ENCODE data around the gene UGT1A10.

UGT1A10 gene

GRCh38 chr2:233811087-233811486, 174.8 kb downstream of the UGT1A10 start:
- DNase-seq: no peak

- no peak for DNase-seq
Measured at GRCh38 chr2:233811732-233812131, 175.5 kb downstream of the UGT1A10 start.

DNA sequence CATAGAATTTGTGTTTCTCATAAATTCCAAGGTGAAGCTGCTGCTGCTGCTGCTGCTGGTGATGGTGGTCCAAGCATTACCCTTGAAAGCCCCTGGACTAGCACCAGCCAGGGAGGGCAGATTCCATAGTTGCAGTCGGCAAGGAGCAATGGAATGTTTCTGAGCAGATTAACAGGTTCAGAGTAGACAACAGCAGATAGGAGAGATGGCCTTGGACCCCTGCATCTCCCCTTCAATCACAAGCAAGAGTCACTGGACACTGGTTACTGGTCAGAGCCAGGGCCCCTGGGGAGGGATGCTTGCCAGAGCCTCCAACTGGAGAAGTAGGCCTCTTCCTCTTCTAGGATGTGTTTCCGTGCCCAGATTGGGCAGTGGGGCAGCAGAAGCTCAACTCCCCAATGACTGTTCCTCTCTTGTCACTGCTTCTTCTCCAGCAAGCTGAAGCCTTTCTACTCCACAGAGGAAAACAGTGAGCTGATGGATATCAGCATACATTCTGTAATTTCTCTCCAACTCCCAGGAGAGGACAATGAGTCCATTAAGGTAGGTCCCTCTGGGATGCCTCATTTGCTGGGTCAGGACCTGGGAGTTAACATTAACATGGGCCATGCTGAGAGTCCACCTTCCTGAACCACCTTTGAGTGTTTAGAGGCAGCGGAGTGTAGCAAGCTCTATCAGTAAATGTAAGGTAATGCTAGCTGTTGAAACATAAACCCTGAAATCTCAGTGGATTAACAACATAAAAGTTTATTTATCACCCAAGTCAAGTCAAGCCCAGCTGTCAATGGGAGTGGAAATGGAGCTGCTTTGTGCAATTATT, 177.2 kb downstream of the UGT1A10 start:
- no peak for DNase-seq

- DNase-seq: no peak
Measured at GRCh38 chr2:233814056-233814835, 178.0 kb downstream of the UGT1A10 start.

- DNase-seq: no peak
Measured at GRCh38 chr2:233815861-233816260, 179.6 kb downstream of the UGT1A10 start.

DNA sequence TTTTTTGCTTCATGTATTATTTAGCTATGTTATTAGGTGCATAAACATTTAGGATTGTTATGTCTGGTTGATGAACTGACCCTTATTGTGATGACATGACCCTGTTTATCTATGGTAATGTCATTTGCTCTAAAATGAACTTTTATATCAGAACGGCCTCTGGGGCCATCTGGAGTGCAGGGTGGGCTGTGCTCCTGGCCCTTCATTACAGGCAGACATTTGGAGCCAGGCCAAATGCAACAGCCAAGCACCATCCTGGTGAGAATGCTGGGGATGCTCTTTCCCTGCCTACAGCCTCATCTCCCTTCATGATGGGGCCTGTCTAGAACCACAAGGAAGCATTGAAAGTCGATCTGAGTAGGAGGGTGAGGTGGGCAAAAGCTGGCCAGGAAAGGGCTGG, 180.1 kb downstream of the UGT1A10 start:
- DNase-seq: no peak

GRCh38 chr2:233816771-233817170, 180.5 kb downstream of the UGT1A10 start:
- DNase-seq: no peak

DNA sequence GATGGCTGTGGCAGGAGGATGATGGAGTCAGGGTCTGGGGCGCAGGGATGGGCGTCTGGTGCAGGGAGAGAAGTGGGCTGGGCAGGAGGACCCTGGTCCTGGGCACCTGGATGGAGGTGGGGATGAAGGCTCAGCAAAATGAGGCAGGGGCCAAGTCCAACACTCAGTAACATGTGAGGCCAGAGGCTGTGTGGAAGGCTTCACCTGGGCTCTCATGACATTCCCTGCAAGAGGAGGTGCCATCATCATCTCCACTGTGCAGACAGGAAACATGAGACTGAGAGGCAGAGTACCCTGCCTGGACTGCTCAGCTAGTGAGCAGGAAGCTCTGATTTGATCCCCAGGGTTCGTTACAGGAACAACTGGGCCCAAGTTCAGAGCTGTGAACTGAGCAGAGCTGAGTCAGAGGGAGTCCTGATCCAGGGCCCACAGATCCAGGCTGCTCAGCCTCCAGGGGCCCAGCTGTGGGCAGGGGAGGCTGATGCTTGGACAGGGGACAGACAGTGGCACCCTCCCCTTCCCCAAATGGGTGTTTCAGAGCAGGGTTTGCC, 181.2 kb downstream of the UGT1A10 start:
- DNase-seq: no peak

DNA sequence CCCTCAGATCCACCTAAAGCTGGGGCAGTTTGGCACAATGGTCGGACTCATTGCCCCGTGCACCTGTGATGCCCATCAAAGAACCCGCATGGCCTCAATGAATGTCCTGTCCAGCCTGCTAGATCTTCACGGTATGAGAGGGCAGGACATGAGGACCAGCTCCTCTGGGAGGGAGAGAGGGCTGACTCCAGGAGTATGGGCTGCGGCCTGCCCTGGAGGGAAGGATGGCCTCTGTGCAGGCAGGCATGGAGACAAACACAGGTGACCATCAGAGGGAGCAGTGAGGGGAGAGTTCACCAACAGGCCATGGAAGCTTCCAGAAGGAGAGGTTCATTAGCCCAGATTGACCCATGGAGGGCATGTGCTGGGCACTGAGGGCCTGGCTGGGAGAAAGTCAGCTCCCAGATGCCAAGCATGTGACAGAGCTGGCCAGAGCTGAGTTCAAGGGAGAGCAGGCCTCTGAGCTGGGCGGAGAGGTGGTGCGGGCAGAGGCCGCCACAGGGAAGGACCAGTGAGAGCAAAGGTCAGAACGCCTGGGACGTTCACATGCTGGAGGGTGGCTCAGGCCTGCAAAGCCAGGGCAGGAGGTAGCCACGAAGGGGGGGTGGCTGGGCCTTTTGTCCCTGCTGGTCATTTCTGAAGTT, 181.9 kb downstream of the UGT1A10 start:
- no peak for DNase-seq

DNA sequence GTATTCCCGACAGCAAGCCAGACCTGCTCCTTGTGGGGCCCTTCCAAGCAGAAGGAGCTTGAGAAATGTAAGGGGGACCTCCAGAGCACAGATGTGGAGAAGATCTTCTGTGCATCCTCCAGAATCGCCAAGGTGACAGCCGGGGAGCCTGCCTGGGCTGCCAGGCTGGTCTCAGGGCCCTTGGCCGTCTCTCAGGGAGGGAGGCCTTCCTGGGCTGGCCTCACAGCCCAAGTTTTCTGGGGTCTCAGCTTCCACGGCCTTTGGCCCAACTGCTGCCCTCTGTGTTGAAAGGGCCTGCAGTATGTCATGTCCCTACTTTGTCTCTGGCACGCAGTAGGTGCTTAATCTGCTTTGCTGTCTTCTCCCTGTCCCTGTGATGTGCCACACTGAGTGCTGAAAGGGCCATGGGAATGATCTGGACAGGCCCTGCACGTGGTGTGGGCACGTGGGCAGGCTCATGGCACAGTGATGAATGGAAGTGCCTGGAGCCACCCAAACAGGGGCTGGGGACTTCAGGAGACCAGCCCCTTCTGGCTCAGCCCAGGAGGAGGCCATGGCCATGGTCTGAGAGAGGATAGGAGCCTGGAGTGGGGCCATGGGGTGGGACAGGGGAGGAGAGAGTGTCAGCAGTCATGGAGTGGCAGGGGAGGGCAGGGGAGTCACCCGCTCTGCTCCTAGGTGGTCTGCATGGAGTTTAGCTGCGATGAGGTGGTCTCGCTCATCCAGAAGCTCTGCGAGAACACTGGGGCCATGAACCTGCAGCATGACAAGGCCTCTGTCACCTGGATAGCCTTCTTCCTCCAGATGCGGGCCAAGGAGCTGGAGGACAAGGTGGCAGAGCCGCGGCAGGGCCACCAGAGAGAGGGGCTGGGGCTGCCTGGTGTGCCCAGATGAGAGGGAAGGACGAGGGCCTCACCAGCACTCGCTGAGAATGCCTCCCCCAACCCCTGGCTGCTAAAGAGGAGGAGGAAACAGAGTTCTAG, 182.7 kb downstream of the UGT1A10 start:
- no peak for DNase-seq

- DNase-seq: no peak
Measured at GRCh38 chr2:233819884-233820773, 183.9 kb downstream of the UGT1A10 start.

DNA sequence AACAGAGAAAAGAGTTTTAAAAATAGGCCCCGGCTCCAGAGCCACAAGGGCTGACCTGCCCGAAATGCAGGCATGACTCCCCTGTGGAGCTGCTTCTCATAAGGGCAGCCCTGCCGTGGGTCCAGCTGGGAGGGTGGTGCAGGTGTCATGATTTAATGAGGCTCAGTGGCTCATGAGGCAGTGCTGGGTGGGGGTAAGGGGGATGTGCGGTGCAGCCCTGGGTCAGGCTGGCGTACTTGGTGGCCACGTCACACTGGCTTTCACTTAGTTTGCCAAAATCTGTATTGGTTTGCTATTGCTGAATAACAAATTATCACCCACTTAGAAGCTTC, 184.5 kb downstream of the UGT1A10 start:
- DNase-seq: no peak

GRCh38 chr2:233821196-233821595, 184.9 kb downstream of the UGT1A10 start:
- DNase-seq: no peak

DNA sequence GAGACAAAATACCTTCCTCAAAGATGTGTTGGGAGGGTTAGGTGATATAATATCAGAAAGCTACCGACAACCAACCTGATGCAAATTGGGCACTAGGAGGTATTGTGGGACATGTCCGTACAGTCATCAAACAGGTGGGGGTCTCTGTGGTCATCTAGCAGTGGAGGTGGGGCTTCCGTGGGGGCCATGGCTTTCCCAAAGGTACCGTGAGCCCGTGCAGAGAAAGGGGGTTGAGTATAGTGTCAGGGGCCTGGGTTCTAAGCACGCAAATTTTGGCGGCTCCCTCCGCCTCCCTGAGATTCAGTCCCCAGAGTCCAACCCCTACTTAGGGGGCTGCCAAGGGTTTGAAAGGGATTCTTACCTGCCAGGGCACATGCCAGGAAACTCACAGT, 185.5 kb downstream of the UGT1A10 start:
- no peak for DNase-seq

GRCh38 chr2:233822101-233822771, 186.0 kb downstream of the UGT1A10 start:
- DNase-seq: no peak
